Measurements from ENCODE around the gene RAB33A. TPM values are rescaled to one million over a fixed set of nuclear protein-coding genes. Genes with fewer than 3 reads are reported as not detected.

RAB33A gene
- total RNA-seq, 1 experiment from 2014 or later: 0.11 TPM

Other genes starting within 250 kb of the RAB33A start
- 0.54 and 0.63 TPM in 2 replicates for gene BCORL1, start 189.3 kb upstream of the RAB33A start, total RNA-seq (2014; rRNA removed; shearing (Covaris generic))
- gene ELF4, start 61.5 kb upstream of the RAB33A start, total RNA-seq (2014; rRNA removed; shearing (Covaris generic)): 15.6 and 18.3 TPM in 2 replicates
- gene AIFM1, start 6.1 kb upstream of the RAB33A start, total RNA-seq (2014; rRNA removed; shearing (Covaris generic)): 22.4 and 38.0 TPM in 2 replicates
- 3.8 and 5.3 TPM in 2 replicates for gene ZNF280C, start 96.9 kb downstream of the RAB33A start, total RNA-seq (2014; rRNA removed; shearing (Covaris generic))
- gene SLC25A14, start 168.0 kb downstream of the RAB33A start, total RNA-seq (2014; rRNA removed; shearing (Covaris generic)): 14.1 and 24.4 TPM in 2 replicates
- not detected in 2 replicates for gene GPR119, start 213.7 kb downstream of the RAB33A start, total RNA-seq (2014; rRNA removed; shearing (Covaris generic))
- 24.3 and 28.0 TPM in 2 replicates for gene RBMX2, start 230.0 kb downstream of the RAB33A start, total RNA-seq (2014; rRNA removed; shearing (Covaris generic))